C4-2B (cell line): ENCODE data around the gene WNT5A.

Source experiments
- CTCF ChIP-seq: fragments of 450-650 bp; conservative IDR thresholded peaks from 2 replicates; pipeline ENCODE4 v1.5.1; 2017; ENCODE audit warnings: mild to moderate bottlenecking
- ZFX ChIP-seq: fragments of 450-650 bp; IDR thresholded peaks from 2 replicates; pipeline ENCODE4 v1.6.1; 2017

- no peak for TF ChIP-seq CTCF
- no peak for TF ChIP-seq ZFX
These were observed 14.8 kb upstream of the WNT5A start for GRCh38 chr3:55501905-55502304.
